ENCODE measurements around the gene CERS6. TPM values are rescaled to one million over a fixed set of nuclear protein-coding genes. Genes with fewer than 3 reads are reported as not detected.
"Not testable (repeated sequence)": the region's sequence is repeated elsewhere in the genome, so short reads cannot be mapped to it uniquely, and the experiment has no call there.

CERS6 gene
- polyA plus RNA-seq, 1 donor, result 38.1 TPM

DNA sequence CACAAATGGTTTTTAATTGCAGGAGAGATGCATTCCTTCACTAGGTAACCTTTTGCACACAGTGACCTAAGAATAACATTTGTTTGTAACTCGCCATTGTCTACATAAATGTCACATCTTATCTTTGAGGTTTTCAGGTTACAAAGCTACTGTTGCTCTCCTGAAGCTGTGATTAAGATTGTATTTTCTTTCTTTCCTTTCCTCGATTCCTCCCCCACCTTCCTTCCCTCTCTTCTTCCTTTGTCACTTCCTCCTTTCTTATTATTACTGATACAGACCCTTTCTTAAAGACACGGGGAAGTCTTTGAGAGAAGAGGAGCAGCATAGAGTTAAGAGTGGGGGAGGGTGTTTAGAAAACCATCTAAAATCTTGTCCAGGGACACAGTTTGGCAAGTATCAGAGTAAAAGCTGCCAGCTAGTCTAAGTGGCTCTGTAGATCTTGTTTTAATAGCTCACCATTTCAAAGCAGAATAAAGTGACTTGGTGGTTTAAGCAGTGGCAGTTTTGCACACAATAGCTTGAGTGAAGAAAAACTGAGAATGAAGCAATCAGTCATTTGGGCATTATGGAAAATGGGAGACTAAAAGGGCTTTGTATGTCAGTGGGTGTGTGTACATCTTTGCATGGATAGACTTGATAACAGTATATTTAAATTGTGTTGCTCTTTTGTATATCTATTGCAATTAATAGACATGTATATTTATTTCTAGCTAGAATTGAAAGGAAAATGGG lies 10.9 kb downstream of the CERS6 start:
- no peak for DNase-seq (ENCODE audit: low read depth)

DNA sequence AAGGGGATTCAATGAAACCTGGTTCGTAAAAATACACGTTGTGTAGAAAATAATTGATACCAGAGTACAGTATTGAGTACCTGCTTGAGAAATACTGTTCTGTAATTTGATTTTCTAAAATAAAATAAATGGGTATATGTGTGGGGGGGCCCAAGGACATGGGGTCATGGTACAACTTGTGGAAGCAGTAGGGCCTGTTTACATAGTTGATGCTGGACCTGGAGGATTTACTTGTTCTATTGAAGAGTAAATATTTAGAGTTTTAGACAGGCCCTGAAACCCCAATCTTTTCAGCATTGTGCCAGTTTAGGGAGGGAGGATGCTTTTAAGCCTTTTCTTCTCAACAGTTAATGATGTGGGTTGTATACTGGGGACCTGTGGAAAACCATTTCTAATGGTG lies 11.7 kb downstream of the CERS6 start:
- DNase-seq (ENCODE audit: low read depth), result no peak

DNA sequence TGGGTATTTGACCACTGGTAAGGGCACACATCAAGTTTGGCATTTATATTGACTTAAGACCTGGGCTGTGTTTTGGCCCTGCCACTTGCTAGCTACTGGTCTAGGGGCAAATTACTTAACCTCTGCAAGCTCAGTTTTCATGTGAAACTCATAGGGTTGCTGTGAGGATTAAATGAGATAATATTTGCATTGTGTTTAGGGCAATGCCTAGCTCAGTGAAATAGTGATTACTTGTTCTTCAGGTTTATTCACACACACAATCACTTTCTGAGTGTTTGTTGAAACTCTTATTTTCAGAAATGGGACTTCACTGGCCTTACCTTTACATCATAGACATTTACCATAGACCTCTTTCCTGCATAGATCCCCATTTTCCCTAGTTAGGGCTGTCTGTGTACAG lies 12.3 kb downstream of the CERS6 start:
- DNase-seq (ENCODE audit: low read depth), result no peak

DNA sequence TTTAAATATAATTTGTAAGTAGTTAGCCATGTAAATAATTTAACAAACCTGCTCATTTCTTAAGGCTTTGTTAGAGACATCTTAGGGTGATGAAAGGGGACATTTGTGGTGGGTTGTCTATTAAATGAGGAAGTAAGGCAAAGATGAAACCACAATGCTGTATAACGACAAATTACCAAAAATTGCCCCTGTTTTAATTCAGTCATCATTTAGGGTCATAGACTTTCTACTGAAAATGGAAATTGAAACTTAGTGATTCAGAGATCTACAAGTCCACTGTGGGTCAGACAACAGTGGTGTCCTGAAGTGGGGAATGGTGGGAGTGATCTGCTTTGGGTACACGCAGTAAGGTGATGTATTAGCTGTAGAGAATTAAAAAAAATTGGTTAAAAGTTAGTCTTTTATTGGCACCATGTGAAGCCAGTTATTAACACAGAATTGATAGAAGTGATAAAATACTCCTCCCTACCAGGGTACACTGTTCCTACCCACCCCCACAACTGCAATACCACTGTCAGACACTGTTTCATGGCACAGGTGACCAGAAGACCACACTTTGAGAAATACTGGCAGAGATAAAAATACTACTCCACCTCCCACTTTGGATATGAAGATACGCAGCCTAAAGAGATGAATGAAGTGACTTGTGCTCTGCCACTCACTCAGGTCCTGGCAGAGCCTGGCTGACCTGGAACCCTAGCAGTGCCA lies 13.4 kb downstream of the CERS6 start:
- no peak for DNase-seq (ENCODE audit: low read depth)

DNA sequence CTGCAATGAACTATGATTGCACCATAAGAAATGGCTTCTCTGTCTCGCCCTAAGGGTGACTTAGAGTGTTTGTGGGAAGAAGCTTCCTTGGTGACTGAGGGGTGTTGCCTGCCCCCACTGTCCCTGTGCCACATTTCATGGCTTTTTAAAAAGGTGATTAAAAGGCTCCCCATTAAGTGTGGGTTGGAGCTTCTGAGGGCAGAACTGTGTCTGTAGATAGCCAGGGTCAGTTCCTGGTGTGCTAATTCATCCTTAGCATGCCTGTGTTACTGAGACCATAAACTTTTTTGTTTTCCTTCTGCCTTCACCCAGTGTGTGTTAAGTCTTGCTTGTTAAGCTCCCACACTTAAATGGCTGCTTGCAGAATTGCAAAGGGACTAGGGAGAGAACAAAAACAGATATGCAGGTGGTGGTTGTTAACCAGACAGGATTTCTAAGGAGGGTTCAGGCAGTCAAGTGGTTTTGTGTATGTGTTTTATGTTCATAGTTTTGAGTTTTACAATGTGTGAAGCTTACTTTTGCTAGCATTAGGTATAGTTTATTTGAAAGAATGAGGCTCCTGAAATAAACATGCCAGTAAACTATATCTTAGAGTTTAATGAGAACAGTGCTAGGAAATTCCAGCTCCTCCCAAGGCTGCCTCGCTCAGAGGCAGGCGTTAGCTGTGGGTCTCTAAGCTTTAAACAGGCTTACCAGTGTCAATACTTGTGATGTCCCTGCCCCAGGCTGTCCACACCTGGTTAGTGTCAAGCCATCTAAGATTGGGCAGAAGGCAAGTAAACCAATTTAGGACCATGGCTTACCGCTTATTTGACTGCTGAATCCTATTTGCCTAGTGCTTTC lies 14.5 kb downstream of the CERS6 start:
- DNase-seq (ENCODE audit: low read depth), result no peak

DNA sequence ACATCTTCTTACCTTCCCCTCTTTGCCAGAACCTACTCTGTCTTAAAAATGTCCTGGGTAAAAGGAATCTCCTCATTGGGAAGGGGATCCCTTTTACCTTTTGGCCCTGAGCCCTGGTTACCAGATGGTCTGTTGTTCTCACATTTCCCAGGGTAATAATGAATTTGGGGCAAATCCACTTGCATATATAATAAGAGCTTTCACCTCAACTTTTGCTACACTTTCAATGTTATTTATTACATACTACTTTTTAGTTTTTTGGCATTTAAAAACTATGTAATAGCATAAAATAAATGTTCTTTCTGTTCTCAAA lies 15.0 kb downstream of the CERS6 start:
- no peak for DNase-seq (ENCODE audit: low read depth)

DNA sequence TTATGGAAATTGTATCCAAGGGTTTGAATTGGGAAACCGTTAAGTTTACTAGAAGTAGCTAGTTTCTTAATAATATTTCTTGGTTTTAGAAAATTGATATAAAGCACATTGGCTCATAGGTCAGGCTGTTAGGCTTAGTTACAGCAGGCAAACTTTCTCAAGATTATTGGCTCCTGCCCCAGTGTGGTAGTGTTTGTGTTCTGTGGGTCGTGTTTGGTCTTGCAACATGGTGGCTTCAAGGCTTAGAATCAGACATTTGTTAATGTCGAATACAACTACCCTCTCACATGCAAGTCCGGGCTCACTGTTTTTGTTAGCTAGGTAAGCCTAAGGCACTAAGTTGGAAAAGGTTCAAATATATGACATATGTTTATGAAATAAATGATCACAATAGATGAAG lies 19.6 kb downstream of the CERS6 start:
- DNase-seq (ENCODE audit: low read depth), result no peak

DNA sequence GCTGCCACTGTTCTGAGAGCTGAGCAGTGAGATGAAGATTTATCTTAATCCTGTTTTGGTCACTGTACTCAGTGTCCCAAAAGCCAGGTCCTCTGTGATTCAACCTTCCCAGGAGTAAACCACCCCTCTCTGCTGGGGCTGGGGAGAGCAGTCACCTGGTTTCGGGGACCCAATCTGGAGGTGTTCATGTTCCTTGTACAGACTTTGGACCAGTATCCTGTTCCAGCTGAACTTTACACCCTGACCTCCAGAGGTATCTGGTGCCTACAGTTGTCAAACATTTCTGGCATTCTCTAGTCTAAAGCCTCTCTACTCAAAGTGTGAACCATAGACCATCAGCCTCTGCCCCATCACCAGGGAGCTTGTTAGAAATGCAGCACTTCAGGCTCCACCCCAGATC lies 22.1 kb downstream of the CERS6 start:
- no peak for DNase-seq (ENCODE audit: low read depth)

DNA sequence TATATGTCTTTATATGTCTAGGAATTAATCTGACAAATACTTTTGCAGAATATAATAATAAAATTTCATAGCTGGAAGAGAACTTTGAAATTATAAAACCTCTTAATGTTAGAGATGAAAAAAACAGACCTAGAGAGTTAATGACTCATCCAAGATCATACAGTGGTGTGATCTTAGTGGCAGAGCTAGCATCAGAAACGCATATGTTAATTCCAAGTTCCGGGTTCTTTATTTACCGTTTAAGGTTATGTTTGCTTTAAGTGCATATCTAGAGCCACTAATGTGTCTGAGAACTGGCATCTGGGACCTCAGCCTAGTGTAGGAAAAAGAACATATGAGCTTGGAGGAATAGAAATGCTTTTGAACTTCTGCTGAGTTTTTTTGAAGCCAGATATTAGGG lies 24.3 kb downstream of the CERS6 start:
- no peak for DNase-seq (ENCODE audit: low read depth)

DNA sequence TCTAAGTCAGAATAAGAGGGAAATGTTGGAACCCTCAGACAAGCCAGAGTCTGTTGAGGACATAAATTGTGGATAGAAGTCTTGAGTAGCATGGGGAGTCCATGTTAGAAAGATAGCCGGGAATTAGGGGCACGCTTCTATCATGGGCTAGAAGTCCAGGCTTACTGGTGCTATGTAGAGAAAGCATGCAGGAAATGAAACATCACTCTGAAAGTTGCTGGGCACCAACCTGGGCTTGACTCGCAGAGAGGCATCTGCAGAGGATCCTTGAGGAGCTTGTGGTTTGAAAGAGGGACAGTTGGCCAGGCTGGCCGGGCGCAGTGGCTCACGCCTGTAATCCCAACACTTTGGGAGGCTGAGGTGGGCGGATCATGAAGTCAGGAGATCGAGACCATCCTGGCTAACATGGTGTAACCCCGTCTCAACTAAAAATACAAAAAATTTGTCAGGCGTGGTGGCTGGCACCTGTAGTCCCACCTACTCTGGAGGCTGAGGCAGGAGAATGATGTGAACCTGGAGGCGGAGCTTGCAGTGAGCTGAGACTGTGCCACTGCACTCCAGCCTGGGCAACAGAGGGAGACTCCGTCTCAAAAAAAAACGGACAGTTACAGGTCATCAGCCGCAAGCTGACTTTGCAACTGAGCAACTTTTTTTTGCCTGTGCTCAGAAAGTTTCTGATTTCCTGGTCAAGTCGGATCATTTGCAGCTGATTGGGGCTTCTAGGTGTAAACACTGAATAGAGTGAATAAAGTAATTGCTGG lies 24.9 kb downstream of the CERS6 start:
- no peak for DNase-seq (ENCODE audit: low read depth)

DNA sequence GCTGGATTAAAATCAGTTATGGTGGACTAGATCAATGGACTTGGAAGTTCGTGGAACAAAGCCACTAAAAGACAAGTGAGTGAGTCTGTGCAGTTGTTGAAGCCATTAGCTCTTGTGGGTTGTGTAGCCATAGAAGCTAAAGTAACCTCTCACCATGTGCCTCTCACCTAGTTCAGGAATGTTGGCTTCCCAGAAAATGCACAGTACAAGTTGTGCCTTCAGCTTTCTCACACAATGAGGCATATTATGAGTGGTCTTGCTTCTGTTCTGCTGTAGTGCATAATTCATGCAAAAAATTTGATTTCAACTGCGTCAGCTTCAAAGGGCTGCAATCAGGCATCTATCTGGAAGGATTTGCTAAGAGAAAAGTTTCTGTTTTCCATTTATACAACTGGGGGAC lies 26.2 kb downstream of the CERS6 start:
- no peak for DNase-seq (ENCODE audit: low read depth)

DNA sequence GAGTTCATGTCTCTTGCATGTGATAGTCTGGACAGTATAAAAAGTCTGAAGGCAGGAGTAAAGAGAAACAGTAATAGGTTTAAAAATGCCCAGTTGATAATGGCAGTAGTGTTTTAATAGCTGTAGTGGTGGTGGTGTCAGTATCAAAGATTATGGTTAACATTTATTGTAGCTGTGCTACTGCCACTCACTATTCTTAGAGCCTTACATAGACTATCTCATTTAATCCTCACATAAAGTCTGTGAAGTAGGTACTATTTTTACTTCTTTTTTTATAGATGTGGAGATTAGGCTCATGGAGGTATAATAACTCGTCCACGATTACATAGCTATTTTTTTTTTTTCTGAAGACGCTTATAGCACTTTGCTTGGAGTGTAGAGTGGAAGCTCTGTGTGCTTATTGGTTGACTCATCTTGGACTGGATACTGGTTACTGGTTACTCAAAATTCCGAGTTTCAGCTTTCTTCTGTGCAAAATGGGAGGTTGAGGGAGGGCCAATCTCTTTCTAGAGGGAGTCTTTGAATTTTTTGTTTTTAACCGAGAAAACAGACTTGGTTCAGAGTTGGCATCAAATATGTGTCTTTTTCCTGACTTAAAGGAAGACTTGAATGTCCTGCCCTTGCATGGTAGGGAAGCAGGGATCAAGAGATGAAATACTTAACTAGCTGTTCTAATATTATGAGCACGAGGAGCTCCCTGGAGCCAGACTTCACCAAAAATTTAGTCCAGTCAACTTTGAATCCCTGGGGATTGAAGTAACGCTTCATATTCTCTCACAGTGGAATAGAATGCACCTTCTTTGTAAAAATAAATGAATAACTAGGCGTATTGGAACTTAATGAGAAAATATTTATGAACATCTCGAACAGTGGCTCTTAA lies 27.1 kb downstream of the CERS6 start:
- DNase-seq (ENCODE audit: low read depth), result no peak

DNA sequence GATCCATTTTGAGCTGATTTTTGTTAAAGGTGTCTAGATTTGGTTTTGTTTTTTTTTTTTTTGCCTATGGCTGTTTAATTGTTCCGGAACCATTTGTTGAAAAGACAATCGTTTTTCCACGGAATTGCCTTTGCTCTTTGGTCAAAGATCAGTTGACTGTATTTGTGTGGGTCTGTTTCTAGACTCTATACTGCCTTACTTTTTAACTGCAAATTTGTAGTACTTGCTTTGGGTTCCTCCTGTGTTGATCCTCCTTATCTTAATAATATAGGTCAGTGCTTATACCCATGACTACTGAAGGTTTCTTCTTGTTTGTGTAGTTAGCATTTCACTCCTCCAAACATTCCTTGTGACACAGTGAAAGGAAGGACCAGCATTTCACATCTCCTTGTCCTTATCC lies 30.4 kb downstream of the CERS6 start:
- no peak for DNase-seq (ENCODE audit: low read depth)

DNA sequence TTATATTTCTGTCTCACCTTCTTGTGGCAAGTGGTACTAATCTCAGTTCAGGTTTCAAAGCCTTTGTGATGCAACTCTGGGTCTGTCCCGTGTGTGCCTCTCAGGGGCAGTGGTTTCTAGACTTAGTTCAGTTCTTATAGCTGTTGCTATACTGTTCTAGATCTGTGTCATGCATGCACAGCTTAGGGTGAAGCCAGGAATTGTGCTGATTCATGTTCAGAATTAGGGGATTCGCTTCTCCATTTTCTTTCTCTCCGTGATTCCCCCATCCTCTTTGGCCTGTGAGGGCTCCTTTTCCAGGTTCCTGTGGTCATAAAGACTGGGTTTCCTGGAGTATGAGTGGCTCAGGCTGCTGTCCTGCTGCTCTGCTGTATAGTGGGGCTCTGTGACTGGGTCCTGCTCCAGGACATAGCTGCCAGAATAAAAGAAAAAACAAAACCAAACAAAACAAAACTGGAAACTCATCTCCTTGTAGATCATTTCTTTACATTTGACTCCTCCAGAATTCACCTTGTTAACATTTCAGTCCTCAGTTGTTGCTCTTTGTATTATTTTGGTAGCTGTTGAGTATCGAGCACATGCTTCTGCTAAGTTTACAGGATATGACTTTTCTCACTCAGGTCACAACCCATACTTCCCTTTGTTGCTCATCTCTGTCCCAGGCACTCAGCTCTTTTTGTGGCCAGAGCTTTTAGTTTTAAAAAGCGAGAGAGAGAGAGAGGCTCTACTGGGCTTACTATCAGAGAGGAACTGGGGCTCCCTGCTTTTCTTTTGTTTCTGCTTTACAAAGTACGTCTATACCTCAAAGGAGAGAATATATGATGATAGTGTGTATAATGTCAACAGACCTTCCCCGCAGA lies 34.2 kb downstream of the CERS6 start:
- DNase-seq (ENCODE audit: low read depth), result no peak

DNA sequence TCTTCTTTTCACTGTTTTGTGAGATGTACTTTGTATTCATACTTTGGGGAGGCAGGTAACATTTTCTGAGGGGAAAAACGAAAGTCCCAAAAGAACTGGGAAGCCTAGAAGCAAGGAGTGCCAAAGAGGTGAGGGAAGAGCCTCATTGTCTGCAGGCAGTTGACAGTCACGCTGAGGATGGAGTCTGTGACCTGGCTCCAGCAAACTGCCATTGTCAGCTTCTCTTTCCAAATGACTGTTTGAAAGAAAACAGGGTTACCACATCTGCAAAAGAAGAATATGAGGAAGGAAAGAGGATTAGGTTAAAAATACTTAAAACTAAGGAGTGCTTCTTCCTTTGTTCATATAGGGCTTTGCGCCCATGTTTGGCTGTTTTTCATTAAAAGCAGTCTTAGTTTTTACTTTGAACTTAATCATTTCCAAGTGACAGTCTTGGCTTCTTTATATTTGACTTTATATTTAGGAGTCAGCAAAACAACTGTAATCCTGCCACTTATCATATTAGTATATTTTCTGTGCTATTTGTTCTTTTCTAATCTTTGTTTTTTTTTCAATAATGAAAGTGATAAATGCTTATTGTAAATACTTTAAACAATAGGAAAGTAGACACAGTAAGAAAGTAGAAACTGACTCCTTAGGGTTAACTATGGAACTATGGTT lies 35.0 kb downstream of the CERS6 start:
- DNase-seq (ENCODE audit: low read depth), result no peak

DNA sequence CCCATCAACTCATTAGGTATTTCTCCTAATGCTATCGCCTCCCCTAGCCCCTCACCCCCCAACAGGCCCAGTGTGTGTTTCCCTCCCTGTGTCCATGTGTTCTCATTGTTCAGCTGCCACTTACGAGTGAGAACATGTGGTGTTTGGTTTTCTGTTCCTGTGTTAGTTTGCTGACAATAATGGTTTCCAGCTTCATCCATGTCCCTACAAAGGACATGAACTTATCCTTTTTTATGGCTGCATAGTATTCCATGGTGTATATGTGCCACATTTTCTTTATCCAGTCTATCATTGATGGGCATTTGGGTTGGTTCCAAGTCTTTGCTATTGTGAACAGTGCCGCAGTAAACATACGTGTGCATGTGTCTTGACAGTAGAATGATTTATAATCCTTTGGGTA lies 35.7 kb downstream of the CERS6 start:
- not testable (repeated sequence) for DNase-seq (ENCODE audit: low read depth)

DNA sequence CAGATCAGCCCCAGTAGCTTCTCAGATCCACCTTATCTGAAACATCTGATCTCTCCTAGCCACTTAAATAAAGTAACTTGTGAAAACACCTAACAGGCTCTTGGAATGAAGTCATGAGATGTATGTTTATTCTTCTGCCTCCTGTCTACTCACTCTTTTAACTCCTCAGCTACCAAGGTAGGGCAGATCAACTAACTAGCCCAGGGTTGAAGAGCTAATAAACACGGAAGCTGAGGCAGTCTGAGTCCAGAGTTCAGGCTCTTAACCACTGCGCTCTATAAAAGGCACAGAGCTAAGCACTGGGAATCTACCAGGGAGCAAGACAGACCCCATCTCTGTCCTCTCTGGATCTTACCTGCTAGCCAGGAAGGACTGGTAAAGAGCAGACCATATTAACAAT lies 37.1 kb downstream of the CERS6 start:
- DNase-seq (ENCODE audit: low read depth), result not testable (repeated sequence)

DNA sequence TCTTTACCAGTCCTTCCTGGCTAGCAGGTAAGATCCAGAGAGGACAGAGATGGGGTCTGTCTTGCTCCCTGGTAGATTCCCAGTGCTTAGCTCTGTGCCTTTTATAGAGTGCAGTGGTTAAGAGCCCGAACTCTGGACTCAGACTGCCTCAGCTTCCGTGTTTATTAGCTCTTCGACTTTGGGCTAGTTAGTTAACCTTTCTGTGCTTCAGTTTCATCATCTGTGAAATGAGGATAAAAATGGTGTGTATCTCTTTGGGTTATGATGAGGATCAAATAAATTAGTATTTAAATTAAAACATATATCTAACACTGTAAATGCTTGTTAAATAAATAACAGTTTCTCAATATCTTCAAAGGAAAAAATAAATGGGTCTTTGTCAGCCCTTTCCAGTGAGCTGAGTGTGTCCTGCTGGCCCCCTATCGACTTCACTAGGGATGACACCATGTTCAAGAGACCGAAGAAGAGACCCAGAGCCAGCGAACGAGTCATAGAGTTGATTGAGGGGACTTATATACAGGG lies 38.2 kb downstream of the CERS6 start:
- no peak for DNase-seq (ENCODE audit: low read depth)

DNA sequence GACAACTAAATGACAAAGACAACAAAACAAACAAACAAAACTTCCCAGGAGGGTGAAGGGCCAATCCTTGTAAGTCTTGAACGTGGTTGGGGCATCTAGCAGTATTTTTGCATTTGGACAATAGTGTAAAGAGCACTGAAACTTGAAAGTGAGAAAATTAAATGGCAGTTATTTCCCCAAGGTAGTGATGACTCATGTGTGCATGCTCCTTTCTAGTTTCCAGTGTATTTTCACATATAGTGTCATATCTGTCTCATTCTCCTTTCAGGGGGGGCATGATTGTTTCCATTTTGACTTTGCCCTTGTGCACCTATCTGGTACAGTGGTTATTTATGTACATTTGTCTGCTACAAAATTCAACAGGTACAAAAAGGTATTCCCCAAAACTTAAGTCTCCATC lies 39.5 kb downstream of the CERS6 start:
- DNase-seq (ENCODE audit: low read depth), result no peak

Measured in forelimb muscle (tissue), 1 donor.